ENCODE measurements around the gene ZFP1.

GRCh38 chr16:75160386-75160785 lies 12.1 kb downstream of the ZFP1 start:
- TF ChIP-seq EZH2 (IDR thresholded peaks at IDR 0.05; ENCODE audit: low read length, missing control alignments): no peak
- TF ChIP-seq CTCF (conservative IDR thresholded peaks at IDR 0.05 in 1 of 2, IDR thresholded peaks at IDR 0.05 in 1 of 2; ENCODE audit: low read depth in 1 of 2, low read length in 2 of 2): no peak

Data from fibroblast of lung (primary cell).